Skeletal muscle tissue (tissue), 4 donors: ENCODE data around the gene LRBA. TPM values are rescaled to one million over a fixed set of nuclear protein-coding genes. Genes with fewer than 3 reads are reported as not detected.
"Not testable (repeated sequence)": the region's sequence is repeated elsewhere in the genome, so short reads cannot be mapped to it uniquely, and the experiment has no call there.

Experiments
- H3K27ac ChIP-seq: one replicate; pipeline ENCODE4 v1.7.0; 2013; ENCODE audit warnings: mild to moderate bottlenecking, low read depth, low read length, inconsistent platforms
- H3K27me3 ChIP-seq, 3 donors: one replicate each; pipeline ENCODE4 v1.7.0; 2013; ENCODE audit warnings: low read length in 3 of 3; ENCODE audit not compliant: control insufficient read depth in 3 of 3, insufficient read depth in 3 of 3
- H3K36me3 ChIP-seq, 3 donors: one replicate each; pipeline ENCODE4 v1.7.0; 2013; ENCODE audit warnings: low read length in 3 of 3; ENCODE audit not compliant: control insufficient read depth in 3 of 3, insufficient read depth in 3 of 3
- H3K4me1 ChIP-seq, 3 donors: one replicate each; pipeline ENCODE4 v1.7.0; 2013; ENCODE audit warnings: low read length in 3 of 3, mild to moderate bottlenecking in 3 of 3; ENCODE audit not compliant: control insufficient read depth in 3 of 3, insufficient read depth in 3 of 3
- H3K4me3 ChIP-seq, 3 donors: one replicate each; pipeline ENCODE4 v1.7.0; 2013; ENCODE audit warnings: low read length in 3 of 3
- H3K9ac ChIP-seq, 3 donors: one replicate each; pipeline ENCODE4 v1.7.0; 2013; ENCODE audit warnings: low read length in 3 of 3, mild to moderate bottlenecking in 3 of 3, moderate library complexity in 2 of 3, low read depth in 1 of 3
- H3K9me3 ChIP-seq, 3 donors: one replicate each; pipeline ENCODE4 v1.7.0; 2013; ENCODE audit warnings: low read length in 3 of 3; ENCODE audit not compliant: control insufficient read depth in 3 of 3
- total RNA-seq: library from RNA; depleted of rRNA; stranded (reverse); fragments of >200 nt; gene quantifications from one replicate; pipeline ENCODE4 v1.2.3, GENCODE V29; 2014
- donor health status: Osteomylitis.

Gene LRBA
- total RNA-seq, 1 donor from 2014 or later, result 58.5 TPM

GRCh38 chr4:150395872-150396271 lies 619.2 kb downstream of the LRBA start:
- no peaks in the 10 kb centered on the region for H3K4me1 ChIP-seq
- H3K9ac ChIP-seq, result no peak overlapping the region
- H3K4me3 ChIP-seq, result no peak overlapping the region
- no peaks in the 10 kb centered on the region for H3K9me3 ChIP-seq
- H3K27me3 ChIP-seq, result no peaks in the 10 kb centered on the region
- no peak overlapping the region for H3K27ac ChIP-seq
- H3K36me3 ChIP-seq, result no peaks in the 10 kb centered on the region

- no peak overlapping the region for H3K27ac ChIP-seq
- H3K36me3 ChIP-seq, result no peaks in the 10 kb centered on the region
- H3K9me3 ChIP-seq, result no peaks in the 10 kb centered on the region
- H3K4me3 ChIP-seq, result no peak overlapping the region
- H3K4me1 ChIP-seq, result no peaks in the 10 kb centered on the region
- H3K27me3 ChIP-seq, result no peaks in the 10 kb centered on the region
- H3K9ac ChIP-seq, result no peak overlapping the region
Observed at GRCh38 chr4:150394046-150394445, 621.0 kb downstream of the LRBA start.

- Histone ChIP-seq H3K4me3 (no peak overlapping the region), H3K9ac (no peak overlapping the region), H3K27ac (no peak overlapping the region), H3K36me3 (no peaks in the 10 kb centered on the region), H3K27me3 (no peaks in the 10 kb centered on the region), H3K4me1 (no peaks in the 10 kb centered on the region), H3K9me3 (no peaks in the 10 kb centered on the region)
Observed at GRCh38 chr4:150391052-150391451, 624.0 kb downstream of the LRBA start.

DNA sequence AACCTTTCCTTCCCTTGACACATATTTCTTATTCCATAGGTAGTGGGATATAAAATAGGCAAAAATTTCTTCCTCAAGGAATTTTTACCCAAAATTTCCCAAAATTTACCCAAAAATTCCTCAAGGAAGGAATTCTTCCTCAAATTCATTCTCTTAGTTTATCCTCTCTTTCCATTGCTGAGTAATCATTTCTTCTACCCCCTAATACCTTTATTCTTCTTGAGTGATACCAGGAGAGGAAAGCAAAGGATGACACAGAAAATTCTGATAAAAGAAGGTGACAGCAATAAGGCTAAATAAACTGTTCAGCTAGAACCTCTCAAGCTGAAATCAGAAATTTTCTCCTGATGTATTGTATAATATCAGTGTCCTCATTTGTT lies 624.6 kb downstream of the LRBA start:
- Histone ChIP-seq H3K9ac (no peak overlapping the region), H3K27ac (no peak overlapping the region), H3K9me3 (no peaks in the 10 kb centered on the region), H3K36me3 (no peaks in the 10 kb centered on the region), H3K4me1 (no peaks in the 10 kb centered on the region), H3K27me3 (no peaks in the 10 kb centered on the region), H3K4me3 (no peak overlapping the region)

DNA sequence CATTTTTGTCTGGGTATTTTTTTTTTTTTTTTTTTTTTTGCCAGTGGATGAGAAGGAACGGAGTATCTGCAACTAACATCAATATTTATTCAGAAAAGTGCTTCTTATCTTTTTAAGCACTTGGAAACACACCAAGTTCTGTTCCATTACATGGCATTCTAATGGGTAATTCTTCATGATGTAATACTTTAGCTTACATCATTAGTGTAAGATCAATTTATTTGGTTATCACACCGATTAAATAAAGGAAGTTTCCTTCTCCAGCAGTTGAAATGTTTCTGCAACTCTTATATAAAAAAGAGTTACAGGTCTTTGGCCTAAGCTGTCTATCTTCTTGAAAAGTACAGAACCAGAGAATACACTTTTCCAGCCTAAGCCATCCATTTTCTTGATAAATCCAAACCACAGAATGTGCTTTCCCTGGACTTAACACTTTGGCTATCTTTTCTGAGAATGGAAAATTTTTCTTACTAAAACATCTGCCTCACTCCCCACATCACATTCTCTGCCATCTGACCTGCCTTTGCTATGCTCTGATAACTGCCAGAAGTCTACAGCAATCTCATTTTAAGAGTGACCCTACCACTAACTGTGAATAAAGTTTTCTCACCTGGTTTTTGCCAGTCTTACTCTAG lies 625.1 kb downstream of the LRBA start:
- Histone ChIP-seq H3K27ac (no peak overlapping the region), H3K4me3 (no peak overlapping the region), H3K27me3 (no peaks in the 10 kb centered on the region), H3K4me1 (no peaks in the 10 kb centered on the region), H3K9me3 (no peaks in the 10 kb centered on the region), H3K36me3 (no peaks in the 10 kb centered on the region), H3K9ac (no peak overlapping the region)

DNA sequence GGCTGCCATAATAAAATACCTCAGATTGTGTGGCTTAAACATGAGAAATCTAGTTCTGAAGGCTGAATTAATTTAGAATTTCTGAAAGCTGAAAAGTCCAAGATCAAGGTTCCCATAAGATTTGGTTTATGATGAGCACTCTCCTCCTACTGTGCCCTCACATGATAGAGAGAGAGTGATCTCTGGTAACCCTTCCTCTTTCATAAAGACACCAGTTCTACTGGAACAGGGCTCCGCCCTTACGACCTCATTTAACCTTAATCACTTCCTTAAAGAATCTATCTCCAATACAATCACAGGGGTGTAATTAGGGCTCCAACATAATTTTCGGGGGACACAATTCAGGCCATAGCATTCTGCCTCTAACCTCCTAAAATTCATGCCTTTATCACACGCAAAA lies 627.1 kb downstream of the LRBA start:
- no peaks in the 10 kb centered on the region for H3K36me3 ChIP-seq
- no peaks in the 10 kb centered on the region for H3K27me3 ChIP-seq
- H3K4me3 ChIP-seq, result no peak overlapping the region
- no peak overlapping the region for H3K9ac ChIP-seq
- no peaks in the 10 kb centered on the region for H3K4me1 ChIP-seq
- H3K9me3 ChIP-seq, result no peaks in the 10 kb centered on the region
- no peak overlapping the region for H3K27ac ChIP-seq

- H3K4me1 ChIP-seq, H3K4me3 ChIP-seq, H3K9ac ChIP-seq, H3K27ac ChIP-seq, H3K36me3 ChIP-seq, H3K27me3 ChIP-seq, H3K9me3 ChIP-seq: not testable (repeated sequence)
Observed at GRCh38 chr4:150386415-150386814, 628.7 kb downstream of the LRBA start.

- no peak overlapping the region for H3K9ac ChIP-seq
- H3K4me3 ChIP-seq, result no peak overlapping the region
- H3K9me3 ChIP-seq, result no peaks in the 10 kb centered on the region
- H3K27ac ChIP-seq, result no peak overlapping the region
- no peaks in the 10 kb centered on the region for H3K27me3 ChIP-seq
- no peaks in the 10 kb centered on the region for H3K36me3 ChIP-seq
- H3K4me1 ChIP-seq, result no peaks in the 10 kb centered on the region
Observed at GRCh38 chr4:150385606-150386005, 629.5 kb downstream of the LRBA start.

GRCh38 chr4:150384249-150384648 lies 630.8 kb downstream of the LRBA start:
- H3K9me3 ChIP-seq, result no peaks in the 10 kb centered on the region
- H3K4me3 ChIP-seq, result no peak overlapping the region
- H3K9ac ChIP-seq, result no peak overlapping the region
- no peaks in the 10 kb centered on the region for H3K4me1 ChIP-seq
- no peaks in the 10 kb centered on the region for H3K27me3 ChIP-seq
- H3K27ac ChIP-seq, result no peak overlapping the region
- no peaks in the 10 kb centered on the region for H3K36me3 ChIP-seq

GRCh38 chr4:150382028-150382427 lies 633.1 kb downstream of the LRBA start:
- no peak overlapping the region for H3K27ac ChIP-seq
- H3K4me3 ChIP-seq, result no peak overlapping the region
- no peaks in the 10 kb centered on the region for H3K27me3 ChIP-seq
- no peaks in the 10 kb centered on the region for H3K9me3 ChIP-seq
- H3K9ac ChIP-seq, result no peak overlapping the region
- H3K36me3 ChIP-seq, result no peaks in the 10 kb centered on the region
- H3K4me1 ChIP-seq, result no peaks in the 10 kb centered on the region

- Histone ChIP-seq H3K9ac (no peak overlapping the region), H3K27ac (no peak overlapping the region), H3K27me3 (no peaks in the 10 kb centered on the region), H3K4me3 (no peak overlapping the region), H3K36me3 (no peaks in the 10 kb centered on the region), H3K4me1 (no peaks in the 10 kb centered on the region), H3K9me3 (no peaks in the 10 kb centered on the region)
Observed at GRCh38 chr4:150381609-150382008, 633.5 kb downstream of the LRBA start.
